ENCODE data around the gene TBX15. TPM values are rescaled to one million over a fixed set of nuclear protein-coding genes. Genes with fewer than 3 reads are reported as not detected.

The TBX15 gene
- total RNA-seq, 1 donor from 2014 or later: 0.07 TPM

DNA sequence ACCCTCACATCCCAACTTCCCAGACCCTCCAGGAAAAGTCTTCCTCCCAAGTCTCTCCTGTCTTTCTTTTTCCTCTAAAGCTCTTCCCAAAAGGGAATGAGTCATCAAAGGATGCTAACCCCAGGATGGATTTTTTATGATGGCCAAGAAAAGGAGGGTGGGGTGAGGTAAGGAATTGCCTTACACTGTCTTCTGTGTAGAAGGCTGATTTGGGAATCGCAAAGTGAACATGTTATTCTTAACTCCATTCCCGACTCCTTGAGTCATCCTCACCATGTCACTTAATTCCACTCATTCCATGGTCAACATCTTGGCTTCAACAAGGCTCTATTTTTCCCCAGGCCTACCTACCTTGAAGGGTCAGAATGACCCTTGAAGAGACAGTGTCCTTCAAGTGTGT, 44.0 kb downstream of the TBX15 start:
- no peak for TF ChIP-seq EZH2 (IDR thresholded peaks at IDR 0.05; ENCODE audit: insufficient read depth, low read length)
- TF ChIP-seq, protein P1, sequence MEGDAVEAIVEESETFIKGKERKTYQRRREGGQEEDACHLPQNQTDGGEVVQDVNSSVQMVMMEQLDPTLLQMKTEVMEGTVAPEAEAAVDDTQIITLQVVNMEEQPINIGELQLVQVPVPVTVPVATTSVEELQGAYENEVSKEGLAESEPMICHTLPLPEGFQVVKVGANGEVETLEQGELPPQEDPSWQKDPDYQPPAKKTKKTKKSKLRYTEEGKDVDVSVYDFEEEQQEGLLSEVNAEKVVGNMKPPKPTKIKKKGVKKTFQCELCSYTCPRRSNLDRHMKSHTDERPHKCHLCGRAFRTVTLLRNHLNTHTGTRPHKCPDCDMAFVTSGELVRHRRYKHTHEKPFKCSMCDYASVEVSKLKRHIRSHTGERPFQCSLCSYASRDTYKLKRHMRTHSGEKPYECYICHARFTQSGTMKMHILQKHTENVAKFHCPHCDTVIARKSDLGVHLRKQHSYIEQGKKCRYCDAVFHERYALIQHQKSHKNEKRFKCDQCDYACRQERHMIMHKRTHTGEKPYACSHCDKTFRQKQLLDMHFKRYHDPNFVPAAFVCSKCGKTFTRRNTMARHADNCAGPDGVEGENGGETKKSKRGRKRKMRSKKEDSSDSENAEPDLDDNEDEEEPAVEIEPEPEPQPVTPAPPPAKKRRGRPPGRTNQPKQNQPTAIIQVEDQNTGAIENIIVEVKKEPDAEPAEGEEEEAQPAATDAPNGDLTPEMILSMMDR (IDR thresholded peaks at IDR 0.05; ENCODE audit: insufficient read depth, low read depth, low read length): no peak

DNA sequence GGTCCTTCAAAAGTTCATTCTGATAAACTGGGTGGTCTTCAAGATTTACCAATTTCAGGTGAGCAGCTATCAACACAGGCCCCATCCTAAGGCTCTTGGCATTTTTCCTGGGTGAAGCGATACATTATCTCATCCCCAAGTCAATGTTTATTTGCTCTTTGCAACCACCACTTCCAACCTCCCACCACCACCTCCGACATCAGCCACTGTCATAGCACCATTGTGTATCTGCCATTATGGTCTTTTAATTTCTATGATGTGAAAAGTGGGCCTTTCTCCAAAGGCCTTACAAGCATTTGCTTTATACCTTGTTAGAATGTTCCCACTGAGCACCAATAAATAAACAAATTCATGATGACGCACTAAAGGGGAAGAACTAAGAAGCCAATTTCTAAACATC, 47.2 kb downstream of the TBX15 start:
- no peak overlapping the region for H3K27ac ChIP-seq (ENCODE audit: low read depth, low read length)
- H3K9me3 ChIP-seq (ENCODE audit: insufficient read depth, low read depth, low read length): no peaks in the 10 kb centered on the region
- H4K20me1 ChIP-seq (ENCODE audit: insufficient read depth, low read length): peaks cover 3% of the 10 kb centered on the region
- H3K27me3 Mint-ChIP-seq (ENCODE audit: low read depth, unreplicated experiment): peaks cover 11% of the 10 kb centered on the region
- FAIRE-seq: no peak
- no peak overlapping the region for H3K4me2 ChIP-seq (ENCODE audit: low read length)
- H3K36me3 ChIP-seq (ENCODE audit: insufficient read depth, low read length): no peaks in the 10 kb centered on the region
- H3K27me3 ChIP-seq (ENCODE audit: insufficient read depth, low read length): peaks cover 4% of the 10 kb centered on the region
- no peak overlapping the region for H3K27ac Mint-ChIP-seq (ENCODE audit: unreplicated experiment)
- no peak overlapping the region for H3K4me3 ChIP-seq (ENCODE audit: insufficient read depth, low read depth, low read length)
- peaks cover 3% of the 10 kb centered on the region for H3K9me3 Mint-ChIP-seq (ENCODE audit: unreplicated experiment)
- no peaks in the 10 kb centered on the region for H3K36me3 Mint-ChIP-seq (ENCODE audit: low read depth, unreplicated experiment)
- no peak overlapping the region for H3K9ac ChIP-seq (ENCODE audit: low read length)
- no peaks in the 10 kb centered on the region for H3K79me2 ChIP-seq (ENCODE audit: insufficient read depth, low read length)
- H2AFZ ChIP-seq (ENCODE audit: low read depth, low read length): no peak overlapping the region
- H3K4me1 Mint-ChIP-seq (ENCODE audit: low read depth, unreplicated experiment): no peaks in the 10 kb centered on the region
- H3K4me3 Mint-ChIP-seq (ENCODE audit: unreplicated experiment): no peak overlapping the region
- H3K4me1 ChIP-seq (ENCODE audit: insufficient read depth, low read length): no peaks in the 10 kb centered on the region
- no peak for DNase-seq (ENCODE audit: low read depth)
- TF ChIP-seq, protein P1 (IDR thresholded peaks at IDR 0.05; ENCODE audit: insufficient read depth, low read depth, low read length): no peak

More for the DNA sequence above, 44.0 kb downstream of the TBX15 start:
- Histone ChIP-seq H3K4me1 (ENCODE audit: insufficient read depth, low read length) (peaks cover 17% of the 10 kb centered on the region), H4K20me1 (ENCODE audit: insufficient read depth, low read length) (peaks cover 8% of the 10 kb centered on the region), H3K36me3 (ENCODE audit: insufficient read depth, low read length) (no peaks in the 10 kb centered on the region), H3K4me3 (ENCODE audit: insufficient read depth, low read depth, low read length) (no peak overlapping the region), H2AFZ (ENCODE audit: low read depth, low read length) (no peak overlapping the region), H3K79me2 (ENCODE audit: insufficient read depth, low read length) (no peaks in the 10 kb centered on the region), H3K9ac (ENCODE audit: low read length) (no peak overlapping the region), H3K27me3 (ENCODE audit: insufficient read depth, low read length) (no peaks in the 10 kb centered on the region), H3K4me2 (ENCODE audit: low read length) (no peak overlapping the region), H3K27ac (ENCODE audit: low read depth, low read length) (no peak overlapping the region), H3K9me3 (ENCODE audit: insufficient read depth, low read depth, low read length) (no peaks in the 10 kb centered on the region)
- Mint-ChIP-seq H3K36me3 (ENCODE audit: low read depth, unreplicated experiment) (no peaks in the 10 kb centered on the region), H3K27me3 (ENCODE audit: low read depth, unreplicated experiment) (peaks cover 5% of the 10 kb centered on the region), H3K27ac (ENCODE audit: unreplicated experiment) (no peak overlapping the region), H3K9me3 (ENCODE audit: unreplicated experiment) (peaks cover 3% of the 10 kb centered on the region), H3K4me3 (ENCODE audit: unreplicated experiment) (no peak overlapping the region), H3K4me1 (ENCODE audit: low read depth, unreplicated experiment) (peaks cover 11% of the 10 kb centered on the region)
- DNase-seq (ENCODE audit: low read depth) (no peak), FAIRE-seq (peak; percentile 86)

DNA sequence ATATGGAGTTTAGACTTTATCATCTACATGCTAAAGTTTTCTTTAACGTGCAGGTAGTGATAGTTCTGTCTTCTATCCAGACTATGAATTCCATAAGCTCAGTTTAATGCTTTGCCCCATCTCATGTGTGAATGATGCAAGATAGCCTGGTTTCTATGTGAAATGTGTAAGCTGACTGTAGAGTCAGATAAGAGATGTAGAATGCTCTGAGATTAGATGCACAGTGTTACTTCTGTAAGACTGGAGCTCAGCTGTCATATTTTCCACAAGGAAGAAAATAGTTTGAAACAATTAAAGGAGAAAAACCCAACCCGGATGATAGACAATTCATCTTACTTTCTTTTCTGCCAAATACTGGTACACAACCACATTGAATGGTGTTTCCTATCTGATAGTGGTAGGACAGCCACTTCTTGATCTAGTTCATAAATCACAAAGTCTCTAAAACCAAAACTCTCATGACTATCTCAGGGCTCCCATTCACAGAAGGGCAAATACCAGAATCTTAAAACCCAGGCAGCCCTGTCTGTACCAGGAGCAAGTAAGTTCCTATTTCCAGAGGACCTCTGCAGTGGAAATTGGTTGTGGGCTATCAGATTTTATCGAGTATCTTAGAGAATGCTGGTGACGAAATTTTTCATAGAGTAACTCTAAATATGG, 50.6 kb downstream of the TBX15 start:
- Histone ChIP-seq H3K9me3 (ENCODE audit: insufficient read depth, low read depth, low read length) (no peaks in the 10 kb centered on the region), H3K4me2 (ENCODE audit: low read length) (no peak overlapping the region), H3K79me2 (ENCODE audit: insufficient read depth, low read length) (no peaks in the 10 kb centered on the region), H3K27ac (ENCODE audit: low read depth, low read length) (no peak overlapping the region), H2AFZ (ENCODE audit: low read depth, low read length) (no peak overlapping the region), H4K20me1 (ENCODE audit: insufficient read depth, low read length) (no peaks in the 10 kb centered on the region), H3K36me3 (ENCODE audit: insufficient read depth, low read length) (no peaks in the 10 kb centered on the region), H3K27me3 (ENCODE audit: insufficient read depth, low read length) (peaks cover 4% of the 10 kb centered on the region), H3K4me3 (ENCODE audit: insufficient read depth, low read depth, low read length) (no peak overlapping the region), H3K9ac (ENCODE audit: low read length) (no peak overlapping the region), H3K4me1 (ENCODE audit: insufficient read depth, low read length) (no peaks in the 10 kb centered on the region)
- FAIRE-seq: no peak
- H3K27me3 Mint-ChIP-seq (ENCODE audit: low read depth, unreplicated experiment): peaks cover 7% of the 10 kb centered on the region
- H3K4me1 Mint-ChIP-seq (ENCODE audit: low read depth, unreplicated experiment): no peaks in the 10 kb centered on the region
- no peaks in the 10 kb centered on the region for H3K9me3 Mint-ChIP-seq (ENCODE audit: unreplicated experiment)
- no peak overlapping the region for H3K27ac Mint-ChIP-seq (ENCODE audit: unreplicated experiment)
- H3K36me3 Mint-ChIP-seq (ENCODE audit: low read depth, unreplicated experiment): no peaks in the 10 kb centered on the region
- no peak for DNase-seq (ENCODE audit: low read depth)
- no peak overlapping the region for H3K4me3 Mint-ChIP-seq (ENCODE audit: unreplicated experiment)
- TF ChIP-seq EZH2 (IDR thresholded peaks at IDR 0.05; ENCODE audit: insufficient read depth, low read length): no peak
- TF ChIP-seq, protein P1 (IDR thresholded peaks at IDR 0.05; ENCODE audit: insufficient read depth, low read depth, low read length): no peak

Data from astrocyte (in vitro differentiated cells and primary cell).